Keratinocyte (primary cell): ENCODE measurements around the gene CUBN.

Experiments used
- CTCF ChIP-seq, 3 experiments: IDR thresholded peaks in 1 of 3; conservative IDR thresholded peaks in 1 of 3; optimal IDR thresholded peaks in 1 of 3; 2 replicates in 2 of 3; 3 replicates in 1 of 3; pipeline versions ENCODE3 to v1.5.1; 2011; ENCODE audit warnings: low read length in 3 of 3, mild to moderate bottlenecking in 3 of 3, moderate library complexity in 2 of 3, control low read depth in 1 of 3, inconsistent platforms in 1 of 3; ENCODE audit not compliant: insufficient read depth in 2 of 3; ENCODE audit errors: extremely low read depth in 1 of 3
- EZH2 ChIP-seq: IDR thresholded peaks from one replicate; pipeline ENCODE4 v1.6.1; 2012; ENCODE audit warnings: inconsistent platforms, mild to moderate bottlenecking, low read length, moderate library complexity

GRCh38 chr10:16993186-16993585 lies 136.4 kb downstream of the CUBN start:
- TF ChIP-seq CTCF (optimal IDR thresholded peaks at IDR 0.05 in 1 of 3, IDR thresholded peaks at IDR 0.05 in 1 of 3, conservative IDR thresholded peaks at IDR 0.05 in 1 of 3; ENCODE audit: extremely low read depth in 1 of 3, insufficient read depth in 2 of 3, low read length in 3 of 3) (no peak), EZH2 (no peak)
